HG03432 (cell line): ENCODE measurements around the gene SATB2.

Experiments used
- ATAC-seq: cut with Tn5 transposase; IDR thresholded peaks from one replicate; pipeline ENCODE4 v1.9.1; 2021; ENCODE audit warnings: mild to moderate bottlenecking, moderate library complexity; ENCODE audit not compliant: unreplicated experiment

SATB2 gene

DNA sequence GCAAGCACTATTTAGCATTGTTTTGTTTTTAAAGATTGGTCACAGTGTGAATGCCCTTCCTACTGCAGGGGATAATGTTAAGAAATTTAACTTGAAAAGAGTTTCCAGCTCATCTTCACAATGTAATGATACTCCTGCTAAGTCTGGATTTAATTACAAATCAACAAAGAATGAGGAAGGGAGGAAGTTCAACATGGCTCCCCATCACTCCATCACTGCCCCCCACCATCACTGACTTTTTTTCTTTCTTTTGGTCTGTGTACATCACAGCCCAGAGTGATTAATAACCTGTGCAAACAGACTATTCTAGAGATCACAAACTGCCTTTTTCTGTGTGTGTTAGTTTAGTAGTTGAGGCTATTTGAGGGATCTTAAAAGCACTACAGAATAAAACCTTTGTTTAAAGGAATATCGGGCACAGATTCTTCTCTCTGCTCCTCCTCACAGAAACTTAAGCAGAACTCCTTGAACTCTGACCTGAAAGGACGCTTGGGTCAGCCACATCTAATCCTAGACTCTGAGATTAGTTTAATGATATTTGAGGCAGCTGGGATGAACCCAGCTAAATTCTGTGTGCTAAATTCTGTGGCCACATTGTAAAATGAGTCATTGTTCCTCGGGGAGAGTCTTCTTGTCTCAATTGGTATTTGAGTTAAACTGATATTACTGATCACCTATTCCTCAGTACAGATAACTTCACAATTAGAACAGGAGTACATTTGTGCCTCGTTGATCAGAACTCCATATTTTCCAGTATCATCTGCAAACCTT is 47.8 kb downstream of the SATB2 start:
- no peak for ATAC-seq

DNA sequence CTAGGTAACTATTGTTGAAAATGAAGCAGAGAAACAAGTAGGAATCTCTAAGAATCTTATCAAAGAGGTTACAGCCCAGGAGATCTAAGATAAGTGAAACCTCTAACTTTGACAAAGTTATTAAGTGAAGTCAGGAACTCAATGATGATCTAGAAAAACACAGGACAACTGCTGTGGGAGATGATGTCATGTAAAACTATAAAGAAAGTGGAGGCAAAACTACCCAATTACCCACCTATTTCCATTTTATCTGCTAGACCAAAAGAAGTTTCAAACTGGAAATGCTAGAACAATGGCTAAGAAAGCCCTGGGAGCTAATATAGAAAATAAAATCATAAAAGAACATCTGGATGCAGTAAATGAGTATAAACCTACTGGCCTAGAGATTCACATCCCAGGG is 50.3 kb downstream of the SATB2 start:
- ATAC-seq = no peak

DNA sequence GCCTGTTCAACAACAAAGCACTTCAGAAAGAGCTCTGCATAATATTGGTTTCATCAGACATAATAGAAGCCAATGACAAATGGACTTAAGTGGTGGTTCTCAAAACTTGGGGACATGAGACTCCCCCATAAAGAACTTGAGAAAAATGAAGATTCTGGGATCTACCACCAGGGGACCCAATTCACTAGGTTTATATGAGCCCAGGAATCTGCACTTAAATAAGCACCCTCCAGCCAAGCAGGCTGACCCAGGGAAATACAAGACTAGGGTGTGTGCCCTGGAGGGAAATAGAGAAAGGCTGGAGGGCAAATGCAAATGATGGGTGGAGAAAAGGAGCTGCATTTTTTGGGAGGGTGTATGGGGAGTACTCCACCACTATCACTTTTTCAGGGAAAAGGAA is 52.5 kb downstream of the SATB2 start:
- ATAC-seq = no peak

GRCh38 chr2:199404841-199405240 is 52.9 kb downstream of the SATB2 start:
- no peak for ATAC-seq

- ATAC-seq = no peak
Observed at GRCh38 chr2:199395311-199395710, 62.4 kb downstream of the SATB2 start.

DNA sequence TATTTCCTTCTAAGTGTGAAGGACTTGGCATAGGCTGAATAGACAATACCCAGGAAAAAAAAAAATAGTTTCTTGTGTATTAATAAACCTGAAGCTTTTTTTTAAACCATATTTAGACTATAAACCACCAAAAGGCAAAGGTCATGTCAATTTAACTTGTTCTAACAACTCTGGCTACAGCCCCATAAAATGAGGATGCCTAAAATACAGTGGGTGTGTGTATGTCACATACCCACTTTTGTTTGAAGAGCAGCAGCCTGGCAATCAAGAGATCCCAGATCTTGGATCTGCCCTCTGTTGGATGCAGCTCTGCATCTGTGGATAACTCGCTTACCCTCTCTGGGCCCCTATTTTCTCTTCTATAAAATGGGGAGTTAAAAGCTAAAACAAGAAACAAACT is 65.4 kb downstream of the SATB2 start:
- no peak for ATAC-seq

- ATAC-seq = no peak
Observed at GRCh38 chr2:199388728-199389268, 68.9 kb downstream of the SATB2 start.

GRCh38 chr2:199384043-199384442 is 73.7 kb downstream of the SATB2 start:
- ATAC-seq = no peak

DNA sequence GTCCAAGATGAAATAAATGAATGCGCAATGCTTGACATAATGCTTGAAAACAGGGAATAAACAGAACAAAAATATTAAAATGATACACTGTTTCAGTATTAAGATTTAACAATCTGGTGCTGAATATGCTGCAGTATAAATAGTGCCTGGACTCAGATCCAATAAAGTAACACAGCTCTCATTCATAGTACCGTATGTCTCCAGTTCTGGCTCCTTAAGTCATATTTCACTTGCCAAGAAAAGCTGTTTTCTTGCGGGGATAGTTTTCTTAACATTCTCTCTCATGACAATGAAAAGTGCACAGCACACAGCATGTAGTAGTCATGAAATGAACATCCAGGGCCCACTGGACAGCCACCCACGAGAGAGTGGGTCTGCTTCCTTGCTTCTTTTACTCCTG is 74.7 kb downstream of the SATB2 start:
- ATAC-seq = no peak

GRCh38 chr2:199382091-199382490 is 75.6 kb downstream of the SATB2 start:
- no peak for ATAC-seq

GRCh38 chr2:199381531-199381930 is 76.2 kb downstream of the SATB2 start:
- no peak for ATAC-seq

- ATAC-seq = no peak
Observed at GRCh38 chr2:199378948-199379650, 78.6 kb downstream of the SATB2 start.

- ATAC-seq = no peak
Observed at GRCh38 chr2:199370150-199370780, 87.5 kb downstream of the SATB2 start.

DNA sequence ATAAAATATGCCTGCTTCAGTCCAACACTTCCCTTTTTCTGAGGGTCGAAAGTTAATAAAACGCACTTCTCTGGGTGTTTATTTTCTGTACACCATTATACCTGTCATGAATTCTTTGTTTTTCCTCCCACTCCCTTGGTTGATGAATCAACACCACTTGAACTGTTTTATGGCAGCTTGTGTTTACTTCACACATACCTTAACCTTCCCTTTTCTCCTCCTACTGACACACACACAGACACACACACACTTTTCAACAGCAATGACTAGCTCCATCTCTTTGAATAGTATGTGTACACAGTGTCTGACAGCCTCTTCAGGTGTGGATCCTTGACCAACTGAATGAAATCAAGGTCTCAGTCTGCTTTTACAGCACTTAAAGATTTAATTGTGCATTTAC is 91.3 kb downstream of the SATB2 start:
- ATAC-seq = no peak

GRCh38 chr2:199364153-199364552 is 93.6 kb downstream of the SATB2 start:
- no peak for ATAC-seq

- ATAC-seq = no peak
Observed at GRCh38 chr2:199356412-199356811, 101.3 kb downstream of the SATB2 start.

- ATAC-seq = no peak
Observed at GRCh38 chr2:199348871-199349270, 108.9 kb downstream of the SATB2 start.

DNA sequence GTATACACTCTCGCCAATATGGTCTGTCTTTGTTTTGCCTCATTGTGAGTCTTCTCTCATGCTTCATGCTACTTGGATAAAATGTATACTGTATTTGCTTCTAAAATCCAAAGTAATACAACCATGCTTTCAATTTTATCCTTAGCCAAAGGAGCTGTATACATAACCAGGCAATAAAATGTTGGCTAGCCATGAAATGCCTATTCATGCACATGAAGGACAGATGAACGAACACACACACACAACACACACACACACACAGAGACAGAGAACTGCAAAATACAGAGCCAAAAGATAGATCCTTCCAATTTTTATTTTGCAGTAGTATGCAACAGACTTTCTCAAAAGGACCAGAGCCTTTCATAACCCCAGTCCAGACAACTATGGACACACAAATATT is 113.7 kb downstream of the SATB2 start:
- ATAC-seq = no peak

DNA sequence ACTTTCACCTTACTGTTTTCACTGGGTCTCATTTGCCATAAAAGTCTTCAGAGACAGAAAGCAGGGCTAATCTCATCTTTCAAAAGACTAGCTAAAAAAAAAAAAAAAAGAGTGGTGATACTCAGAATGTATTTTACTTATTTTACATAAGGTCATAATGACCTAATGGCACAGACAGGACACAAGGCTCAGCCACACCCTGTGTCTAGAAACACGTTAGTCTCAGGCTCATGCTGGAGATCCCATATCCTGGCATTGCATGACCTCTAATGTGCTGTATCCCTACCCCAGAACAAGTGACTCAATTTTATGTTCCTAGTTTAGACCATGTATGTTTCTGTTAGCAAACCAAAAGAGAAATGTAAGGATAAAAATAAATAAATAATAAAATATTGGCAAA is 115.4 kb downstream of the SATB2 start:
- ATAC-seq = no peak

DNA sequence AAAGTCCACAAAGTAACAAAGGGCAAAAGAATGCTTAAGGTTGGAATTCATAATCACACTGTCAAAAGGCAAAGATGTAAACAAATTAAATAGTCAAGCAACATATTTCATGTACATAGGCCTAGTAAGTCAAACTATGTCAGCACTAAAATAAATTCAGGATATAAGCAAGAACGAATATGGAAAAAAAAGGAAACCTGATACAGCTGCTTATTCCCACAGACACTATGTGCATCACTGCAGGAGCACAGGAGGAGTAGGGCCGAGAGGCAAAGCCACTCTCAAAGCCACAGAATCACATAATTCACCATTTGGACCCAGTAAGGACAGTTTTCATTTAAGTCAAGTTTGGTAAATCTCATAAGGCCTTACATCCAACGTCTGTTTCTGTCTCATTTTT is 116.6 kb downstream of the SATB2 start:
- no peak for ATAC-seq

GRCh38 chr2:199339891-199340605 is 117.7 kb downstream of the SATB2 start:
- ATAC-seq = no peak
